Activated CD8-positive, alpha-beta memory T cell treated with anti-CD3 and anti-CD28 coated beads for 24 hours (primary cell): ENCODE measurements around the gene CAVIN4.

Experiments
- DNase-seq: peaks from one replicate; pipeline ENCODE4 v3.0.0-alpha.2; 2020

Gene CAVIN4

GRCh38 chr9:100577776-100578448 is at the start of gene CAVIN4:
Gene CAVIN4 (plus strand): TSS chr9:100578079. CDS start chr9:100578144, 65 bp downstream.
- DNase-seq: no peak

- DNase-seq: no peak
These were observed 43.5 kb upstream of the CAVIN4 start for GRCh38 chr9:100534401-100534800.

- DNase-seq: no peak
These were observed 37.6 kb upstream of the CAVIN4 start for GRCh38 chr9:100540327-100540726.

- DNase-seq: no peak
These were observed 28.8 kb upstream of the CAVIN4 start for GRCh38 chr9:100549048-100549447.

DNA sequence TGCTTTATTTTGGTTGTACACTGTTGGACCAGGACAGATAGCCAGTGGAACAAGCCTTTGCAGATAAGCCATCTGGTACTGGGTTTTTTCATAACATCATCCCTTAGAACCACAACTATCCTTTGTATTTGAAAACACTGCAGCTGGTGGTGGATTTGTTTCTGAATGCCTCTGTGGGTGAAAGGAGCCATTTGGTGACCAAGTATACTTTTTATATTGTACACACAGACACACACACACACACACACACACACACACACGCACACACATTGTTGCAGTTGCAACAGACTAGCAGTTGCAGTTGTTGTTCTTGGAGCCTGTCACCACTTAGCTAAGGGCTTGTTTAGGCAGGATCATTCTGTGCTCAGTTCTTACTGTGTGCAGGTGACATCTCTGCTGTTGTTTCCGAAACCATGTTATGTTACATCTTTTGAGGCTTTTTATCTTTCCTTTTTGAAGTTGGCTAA is 22.9 kb upstream of the CAVIN4 start:
- DNase-seq: no peak

GRCh38 chr9:100555471-100555870 is 22.4 kb upstream of the CAVIN4 start:
- no peak for DNase-seq

GRCh38 chr9:100557053-100557452 is 20.8 kb upstream of the CAVIN4 start:
- DNase-seq: no peak

GRCh38 chr9:100561256-100561655 is 16.6 kb upstream of the CAVIN4 start:
- DNase-seq: no peak

- no peak for DNase-seq
These were observed 10.0 kb upstream of the CAVIN4 start for GRCh38 chr9:100567856-100568255.

DNA sequence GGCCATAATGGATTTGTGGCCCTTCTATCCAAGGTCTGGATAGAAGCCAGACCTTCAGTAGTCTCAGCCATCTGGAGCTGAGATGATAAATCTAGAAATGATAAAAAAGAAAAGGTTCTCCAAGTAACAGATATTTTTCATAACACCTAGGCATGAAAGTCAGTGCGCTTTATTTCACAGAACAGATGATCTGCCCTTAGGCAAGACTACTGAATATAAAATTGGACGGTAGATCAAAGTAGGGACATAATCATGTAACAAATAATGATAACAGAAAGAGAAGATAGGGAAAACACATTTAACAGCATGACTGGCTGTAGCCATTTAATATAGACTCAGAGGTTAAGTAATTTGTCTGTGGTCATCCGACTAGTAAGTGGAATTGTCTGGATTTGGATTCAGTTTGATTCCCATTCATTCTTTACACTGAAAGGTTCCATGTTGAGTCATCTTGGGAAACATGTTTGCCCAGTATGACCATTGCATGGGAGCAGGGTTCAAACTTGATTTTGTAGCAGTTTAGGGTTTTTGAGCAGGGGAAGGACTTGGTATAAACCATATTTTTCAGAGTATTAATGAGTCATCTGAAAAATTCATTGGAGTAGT is 4.1 kb upstream of the CAVIN4 start:
- no peak for DNase-seq

- no peak for DNase-seq
These were observed 2.9 kb upstream of the CAVIN4 start for GRCh38 chr9:100575006-100575405.

DNA sequence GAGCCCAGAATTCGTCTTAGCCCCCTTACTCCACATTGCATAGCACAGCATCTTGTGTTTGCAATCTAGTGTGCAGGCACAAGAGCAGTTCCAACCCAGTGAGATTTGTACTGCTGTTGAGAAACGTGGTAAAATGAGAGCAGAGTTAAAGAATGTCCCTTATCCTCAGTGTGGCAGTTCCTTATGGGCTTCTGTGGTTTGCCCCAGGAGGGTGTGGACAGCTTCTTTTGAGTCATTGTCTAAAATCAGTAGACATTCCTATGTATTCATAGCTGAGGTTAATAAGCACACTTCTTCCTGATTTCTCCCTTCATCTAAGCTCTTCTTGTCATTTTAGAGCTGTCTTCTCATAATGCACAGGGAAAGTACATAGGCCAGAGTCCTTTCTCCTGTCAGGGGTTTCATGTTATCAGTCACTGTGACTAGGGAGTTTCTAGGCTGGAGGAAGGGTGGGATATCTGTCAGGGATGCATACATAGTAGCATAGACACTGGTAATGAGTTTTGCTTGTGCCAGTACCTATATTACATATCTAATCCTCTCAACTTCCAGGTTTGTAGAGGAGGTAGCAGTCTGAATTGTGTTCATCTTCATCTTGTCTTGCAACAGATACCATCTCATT is 2.0 kb upstream of the CAVIN4 start:
- no peak for DNase-seq

GRCh38 chr9:100578610-100579009 is 731 bp downstream of the CAVIN4 start:
- no peak for DNase-seq

GRCh38 chr9:100579665-100580064 is 1.8 kb downstream of the CAVIN4 start:
- no peak for DNase-seq

- no peak for DNase-seq
These were observed 2.4 kb downstream of the CAVIN4 start for GRCh38 chr9:100580257-100580656.

GRCh38 chr9:100581081-100581480 is 3.2 kb downstream of the CAVIN4 start:
- no peak for DNase-seq

GRCh38 chr9:100581661-100582060 is 3.8 kb downstream of the CAVIN4 start:
- no peak for DNase-seq

DNA sequence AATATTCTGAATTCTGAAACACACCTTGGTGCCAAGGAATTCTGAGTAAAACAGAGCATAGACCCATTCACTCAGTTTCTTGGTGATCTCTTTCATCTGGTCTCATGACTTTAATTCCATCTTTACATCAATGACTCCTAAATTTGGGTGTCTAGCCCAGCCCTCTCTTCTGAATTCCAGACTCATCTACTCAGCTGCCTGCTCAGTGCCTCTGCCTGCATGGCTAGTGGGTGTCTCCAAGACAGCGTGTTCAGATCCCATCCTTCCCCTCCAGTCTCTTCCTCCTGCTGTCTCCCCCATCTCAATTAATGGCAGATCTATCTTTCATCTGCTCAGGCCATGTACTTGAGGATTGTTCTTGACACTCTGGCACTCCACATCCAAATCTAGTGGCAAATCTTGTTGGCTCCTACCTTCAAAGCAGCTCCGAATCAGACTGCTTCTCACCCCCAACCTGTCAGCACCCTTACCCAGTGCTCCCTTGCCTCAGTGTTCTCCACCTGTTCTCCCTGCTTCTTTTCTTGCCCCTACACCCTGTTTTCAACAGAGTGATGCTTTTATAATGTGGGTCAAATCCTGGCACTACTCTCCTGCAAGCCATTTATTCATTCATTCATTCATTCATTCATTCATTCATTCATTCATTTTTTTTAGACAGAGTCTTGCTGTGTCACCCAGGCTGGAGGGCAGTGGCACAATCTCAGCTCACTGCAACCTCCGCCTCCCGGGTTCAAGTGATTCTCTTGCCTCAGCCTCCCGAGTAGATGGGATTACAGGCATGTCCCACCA is 5.3 kb downstream of the CAVIN4 start:
- no peak for DNase-seq

GRCh38 chr9:100584951-100585350 is 7.1 kb downstream of the CAVIN4 start:
- no peak for DNase-seq

DNA sequence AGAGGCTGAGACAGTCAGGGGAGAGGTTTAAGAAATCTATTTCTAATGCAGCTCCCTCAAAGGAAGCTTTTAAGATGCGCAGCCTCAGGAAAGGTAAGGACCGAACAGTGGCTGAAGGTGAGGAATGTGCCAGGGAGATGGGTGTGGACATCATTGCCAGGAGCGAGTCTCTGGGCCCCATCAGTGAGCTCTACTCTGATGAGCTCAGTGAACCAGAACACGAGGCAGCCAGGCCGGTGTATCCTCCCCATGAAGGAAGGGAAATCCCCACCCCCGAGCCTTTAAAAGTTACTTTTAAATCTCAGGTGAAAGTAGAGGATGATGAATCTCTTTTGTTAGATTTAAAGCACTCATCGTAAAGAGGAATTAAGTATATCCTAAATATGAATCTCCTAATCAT is 8.2 kb downstream of the CAVIN4 start:
- DNase-seq: no peak

DNA sequence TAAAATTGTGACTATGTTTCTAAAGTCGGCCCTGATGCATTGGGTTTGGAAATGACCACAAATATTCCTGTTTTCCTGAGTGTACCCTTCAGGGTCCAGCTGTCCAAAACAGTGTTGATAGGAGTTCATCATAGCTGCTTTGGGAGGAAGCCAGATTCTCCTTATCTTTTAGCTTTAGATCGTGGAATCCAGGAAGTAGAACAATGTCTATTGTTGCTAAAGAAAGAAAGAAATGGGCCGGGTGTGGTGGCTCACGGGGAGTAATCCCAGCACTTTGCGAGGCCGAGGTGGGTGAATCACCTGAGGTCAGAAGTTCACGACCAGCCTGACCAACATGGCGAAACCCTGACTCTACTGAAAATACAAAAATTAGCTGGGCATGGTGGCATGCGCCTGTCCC is 9.5 kb downstream of the CAVIN4 start:
- DNase-seq: no peak

DNA sequence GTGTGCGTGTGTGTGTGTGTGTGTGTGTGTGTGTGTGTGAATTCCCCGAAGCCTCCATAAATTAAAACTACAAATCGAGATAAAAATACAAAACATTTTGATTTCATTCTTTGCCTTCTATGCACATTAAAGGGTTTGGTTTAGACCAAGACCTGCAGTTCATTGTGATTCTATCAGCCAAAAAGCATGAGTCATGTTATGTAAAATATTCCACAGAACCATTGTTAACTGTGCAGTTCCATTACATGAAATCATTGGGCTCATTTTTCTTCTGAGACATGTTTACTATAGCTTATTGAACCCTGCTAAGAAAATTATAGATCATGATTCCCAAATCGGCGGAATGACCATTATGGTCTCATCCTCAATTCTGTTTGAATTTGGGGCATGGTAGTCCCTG is 11.7 kb downstream of the CAVIN4 start:
- no peak for DNase-seq

GRCh38 chr9:100590481-100590880 is 12.6 kb downstream of the CAVIN4 start:
- no peak for DNase-seq

DNA sequence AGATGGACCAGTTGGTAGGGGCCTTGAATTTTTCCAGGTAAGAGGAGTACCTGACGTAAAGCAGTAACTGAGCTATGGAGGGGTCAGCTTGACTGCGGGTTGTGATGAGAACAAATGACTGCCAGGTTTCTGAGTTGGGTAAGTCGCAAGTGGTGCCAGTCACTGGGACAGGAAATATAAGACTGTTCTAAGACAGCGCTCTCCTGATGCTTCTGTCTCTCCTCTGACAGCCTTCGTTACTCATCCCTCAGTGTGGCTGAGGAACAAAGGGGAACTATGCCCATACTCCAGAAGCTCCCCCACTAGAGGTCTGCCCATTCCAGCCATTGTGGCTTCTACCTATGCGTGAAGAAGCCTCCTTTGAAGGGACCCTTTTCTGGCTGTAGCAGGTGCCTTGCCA is 13.3 kb downstream of the CAVIN4 start:
- no peak for DNase-seq
